Mesenchymal stem cell (in vitro differentiated cells and primary cell): ENCODE data around the gene WASHC3.
A peak's percentile ranks its signal among the peaks of the same experiment; 100 is the strongest.

Experiments
- DNase-seq: peaks from one replicate; pipeline ENCODE4 v3.0.0-alpha.2; 2013
- H2AFZ ChIP-seq: one replicate; pipeline ENCODE4 v1.6.1; 2013; ENCODE audit warnings: low read depth, mild to moderate bottlenecking, control low read depth, inconsistent platforms, low read length, moderate library complexity
- H2AK5ac ChIP-seq: 2 replicates; pipeline ENCODE4 v1.6.1; 2013; ENCODE audit warnings: low read length, moderate library complexity, mild to moderate bottlenecking, inconsistent platforms; ENCODE audit not compliant: severe bottlenecking
- H2BK120ac ChIP-seq: one replicate; pipeline ENCODE4 v1.6.1; 2013; ENCODE audit warnings: low read depth, mild to moderate bottlenecking, inconsistent platforms, low read length, moderate library complexity
- H2BK12ac ChIP-seq, 2 experiments: one replicate each; pipeline ENCODE4 v1.6.1; 2013; ENCODE audit warnings: inconsistent platforms in 2 of 2, low read length in 2 of 2, mild to moderate bottlenecking in 2 of 2, moderate library complexity in 2 of 2, control low read depth in 1 of 2
- H2BK15ac ChIP-seq: one replicate; pipeline ENCODE4 v1.6.1; 2013; ENCODE audit warnings: mild to moderate bottlenecking, low read depth, inconsistent platforms; ENCODE audit not compliant: poor library complexity, severe bottlenecking
- H2BK5ac ChIP-seq: 2 replicates; pipeline ENCODE4 v1.6.1; 2013; ENCODE audit warnings: low read depth, mild to moderate bottlenecking, low read length, control low read depth, inconsistent platforms; ENCODE audit not compliant: poor library complexity, severe bottlenecking
- H3K14ac ChIP-seq, 2 experiments: one replicate each; pipeline ENCODE4 v1.6.1; 2013; ENCODE audit warnings: inconsistent platforms in 2 of 2, low read length in 2 of 2, control low read depth in 1 of 2, mild to moderate bottlenecking in 1 of 2, moderate library complexity in 1 of 2
- H3K18ac ChIP-seq, 2 experiments: one replicate each; pipeline ENCODE4 v1.6.1; 2013; ENCODE audit warnings: inconsistent platforms in 2 of 2, low read length in 2 of 2, control low read depth in 1 of 2, low read depth in 1 of 2, mild to moderate bottlenecking in 1 of 2
- H3K23ac ChIP-seq, 2 experiments: one replicate each; pipeline ENCODE4 v1.6.1; 2013; ENCODE audit warnings: inconsistent platforms in 2 of 2, low read length in 2 of 2, mild to moderate bottlenecking in 2 of 2, moderate library complexity in 2 of 2, control low read depth in 1 of 2
- H3K27ac ChIP-seq: 2 replicates; pipeline ENCODE4 v1.5.1; 2013; ENCODE audit warnings: mild to moderate bottlenecking, moderate library complexity, low read length, control low read depth, inconsistent platforms; ENCODE audit not compliant: poor library complexity, severe bottlenecking
- H3K27me3 ChIP-seq, 2 experiments: 2 replicates each; pipeline versions ENCODE4 v1.6.1 to v1.7.0; 2013; ENCODE audit warnings: low read length in 2 of 2, mild to moderate bottlenecking in 2 of 2, moderate library complexity in 2 of 2, control low read depth in 1 of 2, inconsistent platforms in 1 of 2; ENCODE audit not compliant: control insufficient read depth in 1 of 2, insufficient read depth in 1 of 2
- H3K36me3 ChIP-seq, 2 experiments: 2 replicates each; pipeline versions ENCODE4 v1.6.1 to v1.7.0; 2013; ENCODE audit warnings: low read length in 2 of 2, control low read depth in 1 of 2, inconsistent platforms in 1 of 2, low read depth in 1 of 2, mild to moderate bottlenecking in 1 of 2; ENCODE audit not compliant: insufficient read depth in 2 of 2, control insufficient read depth in 1 of 2
- H3K4ac ChIP-seq, 2 experiments: one replicate each; pipeline ENCODE4 v1.6.1; 2013; ENCODE audit warnings: inconsistent platforms in 2 of 2, low read length in 2 of 2, mild to moderate bottlenecking in 2 of 2, moderate library complexity in 2 of 2, control low read depth in 1 of 2, low read depth in 1 of 2
- H3K4me1 ChIP-seq: 2 replicates; pipeline ENCODE4 v1.6.1; 2013; ENCODE audit warnings: low read depth, low read length, control low read depth; ENCODE audit not compliant: control insufficient read depth, insufficient read depth
- H3K4me2 ChIP-seq: 2 replicates; pipeline ENCODE4 v1.6.1; 2013; ENCODE audit warnings: low read length, mild to moderate bottlenecking, inconsistent platforms; ENCODE audit not compliant: poor library complexity, severe bottlenecking
- H3K4me3 ChIP-seq, 2 experiments: 2 replicates each; pipeline versions ENCODE4 v1.5.1 to v1.7.0; 2013; ENCODE audit warnings: low read length in 2 of 2, mild to moderate bottlenecking in 2 of 2, control low read depth in 1 of 2, low read depth in 1 of 2; ENCODE audit not compliant: insufficient read depth in 1 of 2
- H3K79me1 ChIP-seq: replicated peaks from 2 replicates; pipeline ENCODE4 v1.6.1; 2013; ENCODE audit warnings: mild to moderate bottlenecking, control low read depth, low read length, inconsistent platforms; ENCODE audit not compliant: poor library complexity, severe bottlenecking
- H3K9ac ChIP-seq: 2 replicates; pipeline ENCODE4 v1.7.0; 2013; ENCODE audit warnings: mild to moderate bottlenecking, low read length, moderate library complexity
- H3K9me3 ChIP-seq: 2 replicates; pipeline ENCODE4 v1.7.0; 2013; ENCODE audit warnings: mild to moderate bottlenecking, low read length; ENCODE audit not compliant: control insufficient read depth
- H4K8ac ChIP-seq: one replicate; pipeline ENCODE4 v1.6.1; 2013; ENCODE audit warnings: inconsistent platforms, mild to moderate bottlenecking, low read length, moderate library complexity
- H4K91ac ChIP-seq: one replicate; pipeline ENCODE4 v1.6.1; 2013; ENCODE audit warnings: mild to moderate bottlenecking, low read length, inconsistent platforms
- WGBS: methylation state at CpG from one replicate; pipeline ENCODE4 v1.1.7; 2013; ENCODE audit warnings: mixed read lengths; 5-methylcytosine and 5-hydroxymethylcytosine counted together

WASHC3 gene

GRCh38 chr12:102064476-102064875 is 2.7 kb upstream of the WASHC3 start:
- Histone ChIP-seq H2BK15ac (no peak overlapping the region), H3K79me1 (peaks cover 7% of the 10 kb centered on the region), H4K91ac (no peak overlapping the region), H3K4ac (no peak overlapping the region), H3K36me3 (peaks cover 0 to 9% of the 10 kb centered on the region in 2 experiments), H3K4me3 (no peak overlapping the region), H2BK120ac (no peak overlapping the region), H3K4me1 (peaks cover 1% of the 10 kb centered on the region), H2BK12ac (no peak overlapping the region), H3K23ac (no peak overlapping the region), H2AK5ac (no peak overlapping the region), H2AFZ (no peak overlapping the region), H2BK5ac (no peak overlapping the region), H3K14ac (no peak overlapping the region), H3K4me2 (no peak overlapping the region), H3K9me3 (no peaks in the 10 kb centered on the region), H3K9ac (no peak overlapping the region), H4K8ac (no peak overlapping the region), H3K18ac (no peak overlapping the region), H3K27me3 (no peaks in the 10 kb centered on the region), H3K27ac (no peak overlapping the region)
- WGBS: 100% methylated on average over 1 of the region's 1 CpG
- DNase-seq: no peak

- Histone ChIP-seq H3K4me1 (peaks cover 1% of the 10 kb centered on the region), H4K8ac (no peak overlapping the region), H3K36me3 (peaks cover 0 to 23% of the 10 kb centered on the region in 2 experiments), H3K14ac (no peak overlapping the region), H3K4ac (no peak overlapping the region), H3K9ac (no peak overlapping the region), H2BK15ac (no peak overlapping the region), H3K9me3 (no peaks in the 10 kb centered on the region), H4K91ac (no peak overlapping the region), H3K27me3 (no peaks in the 10 kb centered on the region), H3K23ac (no peak overlapping the region), H2BK5ac (no peak overlapping the region), H3K79me1 (peaks cover 7% of the 10 kb centered on the region), H3K4me2 (no peak overlapping the region), H3K4me3 (no peak overlapping the region), H2BK12ac (no peak overlapping the region), H2AFZ (no peak overlapping the region), H2AK5ac (no peak overlapping the region), H3K27ac (no peak overlapping the region), H2BK120ac (no peak overlapping the region), H3K18ac (no peak overlapping the region)
- WGBS: 95% methylated on average over 2 of the region's 3 CpGs
- DNase-seq: no peak
These were observed 1.3 kb upstream of the WASHC3 start for GRCh38 chr12:102063069-102063468.

GRCh38 chr12:102062419-102062806 is 622 bp upstream of the WASHC3 start:
- peak overlapping the region; percentile 35 for H4K91ac ChIP-seq
- peak overlapping the region in 1 of 2 experiments; percentile 75 for H3K4ac ChIP-seq
- peaks cover 1% of the 10 kb centered on the region for H3K4me1 ChIP-seq
- DNase-seq: no peak
- no peak overlapping the region for H2BK5ac ChIP-seq
- H3K23ac ChIP-seq: no peak overlapping the region
- no peak overlapping the region for H3K14ac ChIP-seq
- H3K9me3 ChIP-seq: no peaks in the 10 kb centered on the region
- H2AK5ac ChIP-seq: no peak overlapping the region
- H3K27ac ChIP-seq: no peak overlapping the region
- WGBS: 82% methylated on average over 11 of the region's 11 CpGs
- peak overlapping the region; percentile 98 for H3K9ac ChIP-seq
- peak overlapping the region in 1 of 2 experiments; percentile 96 for H3K4me3 ChIP-seq
- H3K4me2 ChIP-seq: peak overlapping the region; percentile 84
- no peak overlapping the region for H3K18ac ChIP-seq
- H2BK12ac ChIP-seq: no peak overlapping the region
- H2BK120ac ChIP-seq: no peak overlapping the region
- peaks cover 0 to 30% of the 10 kb centered on the region in 2 experiments for H3K36me3 ChIP-seq
- peaks cover 7% of the 10 kb centered on the region for H3K79me1 ChIP-seq
- no peak overlapping the region for H2BK15ac ChIP-seq
- H4K8ac ChIP-seq: peak overlapping the region; percentile 97
- peak overlapping the region; percentile 71 for H2AFZ ChIP-seq
- H3K27me3 ChIP-seq: no peaks in the 10 kb centered on the region

- Histone ChIP-seq H3K9ac (peak overlapping the region; percentile 98), H3K36me3 (peaks cover 0 to 43% of the 10 kb centered on the region in 2 experiments), H2BK120ac (no peak overlapping the region), H3K27ac (no peak overlapping the region), H3K14ac (peak overlapping the region in 1 of 2 experiments; percentile 95), H3K79me1 (peaks cover 7% of the 10 kb centered on the region), H2BK15ac (no peak overlapping the region), H2BK12ac (no peak overlapping the region), H4K8ac (no peak overlapping the region), H3K4me3 (peak overlapping the region; percentile 70 to 96), H2BK5ac (no peak overlapping the region), H3K27me3 (no peaks in the 10 kb centered on the region), H3K18ac (peak overlapping the region; percentile 67 to 76), H3K4me2 (peak overlapping the region; percentile 84), H4K91ac (no peak overlapping the region), H3K9me3 (no peaks in the 10 kb centered on the region), H3K4ac (peak overlapping the region in 1 of 2 experiments; percentile 96), H2AFZ (peak overlapping the region; percentile 78), H3K4me1 (peaks cover 1% of the 10 kb centered on the region), H3K23ac (no peak overlapping the region), H2AK5ac (no peak overlapping the region)
- WGBS: 77% methylated on average over 8 of the region's 9 CpGs
- peak; percentile 23 for DNase-seq
These were observed 663 bp downstream of the WASHC3 start for GRCh38 chr12:102061096-102061559.
